K562 (cell line): ENCODE measurements around the gene CFAP221. TPM values are rescaled to one million over a fixed set of nuclear protein-coding genes. Genes with fewer than 3 reads are reported as not detected.

Experiments used
- ATAC-seq: fragments of 200-7000 bp; cut with Tn5 transposase; 3 replicates; pipeline ENCODE4 v1.9.1; 2020; ENCODE audit warnings: moderate library complexity
- BruUV-seq: library from RNA; stranded (reverse); fragments of 400-500 nt; replicated peaks from 2 replicates; lab custom pipeline; 2021; lab: Mats Ljungman, UMichigan
- CTCF ChIA-PET: fragments of 300-600 bp; formaldehyde crosslinking; extraction: SDS; loops from one replicate; lab custom pipeline; 2021; ENCODE audit warnings: low intra/inter-chr PET ratio; lab: Yijun Ruan, JAX
- POLR2A ChIA-PET: fragments of 300-600, 350-650 bp; sonication (Branson Sonifier 250); formaldehyde crosslinking; extraction: SDS; loops from one replicate; lab custom pipeline; 2021; ENCODE audit warnings: antibody characterized with exemption, inconsistent platforms; lab: Yijun Ruan, JAX
- DNase-seq, 4 experiments: peaks; one replicate each; pipeline versions ENCODE4 v3.0.0 to v3.0.0-alpha.2; 2011 to 2018; ENCODE audit warnings: low spot score in 3 of 4, mixed read lengths in 3 of 4; ENCODE audit errors: extremely low read depth in 1 of 4
- FAIRE-seq: peaks from 2 replicates; lab custom pipeline; 2011; peaks lifted over from hg19 to GRCh38; lab: Jason Lieb, UNC
- H2AFZ ChIP-seq: 2 replicates; pipeline ENCODE4 v1.6.0; 2011; ENCODE audit warnings: low read depth, low read length, control low read depth, inconsistent platforms
- H3K27ac ChIP-seq: fragments of 200-600 bp; 3 replicates; pipeline ENCODE4 v1.8.0; 2011; ENCODE audit warnings: low read depth, mild to moderate bottlenecking, control low read depth, inconsistent platforms, low read length, moderate library complexity, mixed read lengths; ENCODE audit errors: extremely low read depth
- H3K27me3 ChIP-seq, 2 experiments: fragments of 300-600 bp in 1 of 2; 2 replicates in 1 of 2; 3 replicates in 1 of 2; pipeline versions ENCODE4 v1.6.0 to v1.8.0; 2011; ENCODE audit warnings: inconsistent platforms in 2 of 2, low read length in 2 of 2, mild to moderate bottlenecking in 1 of 2, mixed read lengths in 1 of 2, moderate library complexity in 1 of 2; ENCODE audit not compliant: control insufficient read depth in 2 of 2, insufficient read depth in 2 of 2
- H3K36me3 ChIP-seq: fragments of 300-600 bp; 3 replicates; pipeline ENCODE4 v1.8.0; 2011; ENCODE audit warnings: mild to moderate bottlenecking, low read length, inconsistent platforms; ENCODE audit not compliant: control insufficient read depth, insufficient read depth
- H3K4me1 ChIP-seq, 2 experiments: fragments of 200-600 bp in 1 of 2; replicated peaks in 1 of 2; 2 replicates in 1 of 2; 3 replicates in 1 of 2; pipeline versions ENCODE4 v1.5.1 to v1.8.0; 2011; ENCODE audit warnings: inconsistent platforms in 2 of 2, low read length in 2 of 2, mild to moderate bottlenecking in 1 of 2, mixed read lengths in 1 of 2, moderate library complexity in 1 of 2; ENCODE audit not compliant: control insufficient read depth in 2 of 2, insufficient read depth in 2 of 2
- H3K4me2 ChIP-seq: 2 replicates; pipeline ENCODE4 v1.6.1; 2011; ENCODE audit warnings: low read length, control low read depth, inconsistent platforms, mixed read lengths; ENCODE audit not compliant: insufficient read depth
- H3K4me3 ChIP-seq: fragments of 200-600 bp; sonication (generic), shearing (Covaris generic); 2 replicates; pipeline ENCODE4 v1.5.1; 2016; ENCODE audit warnings: control low read depth, inconsistent platforms
- H3K79me2 ChIP-seq: fragments of 200-600 bp; 3 replicates; pipeline ENCODE4 v1.8.0; 2011; ENCODE audit warnings: low read length, inconsistent platforms; ENCODE audit not compliant: control insufficient read depth, insufficient read depth
- H3K9ac ChIP-seq, 2 experiments: 2 replicates each; pipeline versions ENCODE4 v1.6.0 to v1.6.1; 2011; ENCODE audit warnings: low read depth in 2 of 2, low read length in 2 of 2, control low read depth in 1 of 2, inconsistent platforms in 1 of 2, mild to moderate bottlenecking in 1 of 2, mixed read lengths in 1 of 2; ENCODE audit not compliant: insufficient read depth in 1 of 2
- H3K9me1 ChIP-seq: one replicate; pipeline ENCODE4 v1.6.0; 2011; ENCODE audit warnings: inconsistent platforms, mild to moderate bottlenecking, low read length, moderate library complexity; ENCODE audit not compliant: control insufficient read depth, insufficient read depth
- H3K9me3 ChIP-seq: replicated peaks from 2 replicates; pipeline ENCODE4 v1.5.1; 2011; ENCODE audit warnings: low read depth, low read length, inconsistent platforms; ENCODE audit not compliant: control insufficient read depth, insufficient read depth
- H4K20me1 ChIP-seq: replicated peaks from 2 replicates; pipeline ENCODE4 v1.6.1; 2011; ENCODE audit warnings: low read length, inconsistent platforms, mixed read lengths; ENCODE audit not compliant: control insufficient read depth, insufficient read depth
- CHD7 ChIP-seq: fragments of 200-600 bp; sonication (generic); IDR thresholded peaks from one replicate; pipeline ENCODE4 v1.6.1; 2012; ENCODE audit warnings: mild to moderate bottlenecking, low read depth, low read length, inconsistent platforms
- E2F1 ChIP-seq: sonication (generic); formaldehyde crosslinking; IDR thresholded peaks from 2 replicates; pipeline ENCODE4 v1.8.1; 2023; ENCODE audit warnings: mild to moderate bottlenecking, missing genetic modification reagents, moderate library complexity
- EHMT2 ChIP-seq: fragments of 450-650 bp; IDR thresholded peaks from 2 replicates; pipeline ENCODE4 v1.6.1; 2018; ENCODE audit warnings: antibody characterized with exemption
- LEF1 ChIP-seq: fragments of 450-650 bp; IDR thresholded peaks from 2 replicates; pipeline ENCODE4 v1.6.1; 2016; ENCODE audit warnings: mild to moderate bottlenecking
- NFRKB ChIP-seq: fragments of 450-650 bp; IDR thresholded peaks from 2 replicates; pipeline ENCODE4 v1.6.1; 2016; ENCODE audit warnings: low read depth
- SIRT6 ChIP-seq: IDR thresholded peaks from one replicate; pipeline ENCODE4 v1.6.1; 2012; ENCODE audit warnings: low read depth, mild to moderate bottlenecking, control low read depth, inconsistent platforms, low read length, moderate library complexity
- in situ Hi-C: fragments of 300-500 bp; cut with MboI; formaldehyde crosslinking; loops from 4 replicates; pipeline ENCODE4 v1.15.0; 2018; ENCODE audit warnings: inconsistent platforms, mixed read lengths
- intact Hi-C: fragments of 100-400 bp; cut with micrococcal nuclease; formaldehyde crosslinking; loops from 2 replicates; pipeline ENCODE4 v1.14.2; 2022
- polyA plus RNA-seq, 8 experiments: library from polyadenylated mRNA; depleted of rRNA in 4 of 8; stranded (reverse) in 5 of 8; unstranded in 3 of 8; fragments of >200 nt; fragmentation: Nextera tagmentation in 2 of 8; fragmentation: Illumina TruSeq in 1 of 8; extraction: Ambion mirVana in 2 of 8; extraction: Trizol in 1 of 8; gene quantifications; 2 replicates each; pipeline versions ENCODE4 v1.2.1 to v1.2.3, GENCODE V29; 2011 to 2014; ENCODE audit warnings: inconsistent platforms in 1 of 8, missing spikeins in 1 of 8
- total RNA-seq, 7 experiments: library from RNA; depleted of rRNA in 6 of 7; stranded (reverse); fragments of >200 nt in 6 of 7; fragmentation: Illumina TruSeq in 2 of 7; extraction: Trizol in 2 of 7; gene quantifications; 2 replicates each; pipeline versions ENCODE4 v1.2.1 to v1.2.3, GENCODE V29; 2011 to 2021; ENCODE audit warnings: low replicate concordance in 1 of 7

CFAP221 gene
- total and polyA plus RNA-seq, 9 of the 15 experiments (the other 6 are each of a cell fraction or from before 2014, with no cell fraction given): 0.09 to 1.4 (median 0.65) TPM

- Histone ChIP-seq H4K20me1 (no peaks in the 10 kb centered on the region; the same call in 1 of the 2 replicates), H3K4me1 (no peaks in the 10 kb centered on the region), H3K9me3 (no peaks in the 10 kb centered on the region), H3K9ac (no peak overlapping the region), H3K4me2 (no peak overlapping the region), H3K9me1 (no peaks in the 10 kb centered on the region), H3K27me3 (peaks cover 0 to 6% of the 10 kb centered on the region in 2 experiments; a peak in 2 of 5 replicates), H3K27ac (no peak overlapping the region), H2AFZ (no peak overlapping the region), H3K79me2 (no peaks in the 10 kb centered on the region), H3K4me3 (no peak overlapping the region), H3K36me3 (no peaks in the 10 kb centered on the region)
- POLR2A ChIA-PET: no interaction called here
- intact Hi-C loops (no loop called here), in situ Hi-C loops (no loop called here)
- BruUV-seq: no TSS peak
- FAIRE-seq (no peak), DNase-seq (no peak), ATAC-seq (no peak)
- CTCF ChIA-PET: no interaction called here
- TF ChIP-seq LEF1: no peak
- TF ChIP-seq CHD7: no peak
- no peak for TF ChIP-seq EHMT2
- TF ChIP-seq E2F1 (CRISPR knock-in tag): no peak
- TF ChIP-seq NFRKB: no peak
- no peak for TF ChIP-seq SIRT6
Observed at GRCh38 chr2:119584469-119584868, 40.2 kb downstream of the CFAP221 start.
